Lower leg skin (tissue), 4 donors: Measurements from ENCODE around the gene GRHL3. TPM values are rescaled to one million over a fixed set of nuclear protein-coding genes. Genes with fewer than 3 reads are reported as not detected.

Experiments used
- DNase-seq, 2 donors: peaks; one replicate each; pipeline ENCODE4 v3.0.0-alpha.2; 2019; ENCODE audit warnings: low spot score in 2 of 2
- H3K4me3 ChIP-seq: fragments of 200-600 bp; sonication (generic); 2 replicates; pipeline ENCODE4 v1.5.1; 2017; ENCODE audit warnings: mild to moderate bottlenecking, low read depth; ENCODE audit not compliant: poor library complexity, severe bottlenecking
- POLR2A ChIP-seq, 2 donors: fragments of 450-650 bp; IDR thresholded peaks; one replicate each; pipeline ENCODE4 v1.6.1; 2016 to 2017; ENCODE audit warnings: antibody characterized with exemption in 2 of 2, mild to moderate bottlenecking in 1 of 2, moderate library complexity in 1 of 2
- WGBS, 2 donors: methylation state at CpG; one replicate each; pipeline ENCODE4 v1.1.5; 2018; 5-methylcytosine and 5-hydroxymethylcytosine counted together
- intact Hi-C: fragments of 100-400 bp; cut with DNase I; formaldehyde crosslinking; loops from one replicate; pipeline ENCODE4 v1.15.0; 2023; ENCODE audit warnings: low total_unique reads
- total RNA-seq, 4 donors: library from RNA; depleted of rRNA; stranded (reverse); fragments of >200 nt; gene quantifications; one replicate each; pipeline ENCODE4 v1.1.0, GENCODE V29; 2016
- TF ChIP-seq, protein P1 (sequence below), 3 donors: fragments of 450-650 bp; IDR thresholded peaks; one replicate each; pipeline ENCODE4 v1.5.1; 2016; ENCODE audit warnings: antibody characterized with exemption in 3 of 3, mild to moderate bottlenecking in 3 of 3, moderate library complexity in 2 of 3

Gene GRHL3
- total RNA-seq, 4 donors from 2014 or later = 141 to 205 (median 171) TPM

GRCh38 chr1:24290933-24291487 lies 28.1 kb upstream of the GRHL3 start:
- TF ChIP-seq POLR2A (IDR thresholded peaks at IDR 0.05) = no peak
- peak in 1 of 2 donors; percentile 69 for DNase-seq
- no peak overlapping the region for H3K4me3 ChIP-seq
- 74 to 75% methylated on average over 8 of the region's 8 CpGs for WGBS, 2 donors
- intact Hi-C loops = no loop called here

DNA sequence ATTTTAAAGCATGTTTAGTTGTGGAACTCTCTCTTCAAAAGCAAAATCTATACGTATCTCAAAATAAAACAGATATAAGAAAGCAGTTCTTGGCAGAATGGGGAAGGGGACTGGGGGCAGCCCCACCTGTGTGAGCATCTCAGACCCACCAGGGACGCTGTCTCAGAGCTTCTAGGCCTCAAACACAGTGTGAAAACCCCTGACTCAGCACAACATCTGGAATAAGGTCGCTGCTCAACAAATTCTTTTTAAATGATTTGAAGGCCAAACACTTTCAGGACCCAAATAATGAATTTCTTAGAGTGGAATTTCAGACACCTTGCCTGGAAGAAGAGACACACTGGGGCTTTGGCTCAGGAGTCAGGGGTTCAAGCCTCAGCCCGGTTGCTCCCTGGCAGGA lies 27.1 kb upstream of the GRHL3 start:
- no peak overlapping the region for H3K4me3 ChIP-seq
- 84 to 91% methylated on average over 4 of the region's 4 CpGs for WGBS, 2 donors
- intact Hi-C loops = no loop called here
- DNase-seq = no peak
- TF ChIP-seq POLR2A (IDR thresholded peaks at IDR 0.05) = no peak
- TF ChIP-seq, protein P1, sequence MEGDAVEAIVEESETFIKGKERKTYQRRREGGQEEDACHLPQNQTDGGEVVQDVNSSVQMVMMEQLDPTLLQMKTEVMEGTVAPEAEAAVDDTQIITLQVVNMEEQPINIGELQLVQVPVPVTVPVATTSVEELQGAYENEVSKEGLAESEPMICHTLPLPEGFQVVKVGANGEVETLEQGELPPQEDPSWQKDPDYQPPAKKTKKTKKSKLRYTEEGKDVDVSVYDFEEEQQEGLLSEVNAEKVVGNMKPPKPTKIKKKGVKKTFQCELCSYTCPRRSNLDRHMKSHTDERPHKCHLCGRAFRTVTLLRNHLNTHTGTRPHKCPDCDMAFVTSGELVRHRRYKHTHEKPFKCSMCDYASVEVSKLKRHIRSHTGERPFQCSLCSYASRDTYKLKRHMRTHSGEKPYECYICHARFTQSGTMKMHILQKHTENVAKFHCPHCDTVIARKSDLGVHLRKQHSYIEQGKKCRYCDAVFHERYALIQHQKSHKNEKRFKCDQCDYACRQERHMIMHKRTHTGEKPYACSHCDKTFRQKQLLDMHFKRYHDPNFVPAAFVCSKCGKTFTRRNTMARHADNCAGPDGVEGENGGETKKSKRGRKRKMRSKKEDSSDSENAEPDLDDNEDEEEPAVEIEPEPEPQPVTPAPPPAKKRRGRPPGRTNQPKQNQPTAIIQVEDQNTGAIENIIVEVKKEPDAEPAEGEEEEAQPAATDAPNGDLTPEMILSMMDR (IDR thresholded peaks at IDR 0.05) = no peak

DNA sequence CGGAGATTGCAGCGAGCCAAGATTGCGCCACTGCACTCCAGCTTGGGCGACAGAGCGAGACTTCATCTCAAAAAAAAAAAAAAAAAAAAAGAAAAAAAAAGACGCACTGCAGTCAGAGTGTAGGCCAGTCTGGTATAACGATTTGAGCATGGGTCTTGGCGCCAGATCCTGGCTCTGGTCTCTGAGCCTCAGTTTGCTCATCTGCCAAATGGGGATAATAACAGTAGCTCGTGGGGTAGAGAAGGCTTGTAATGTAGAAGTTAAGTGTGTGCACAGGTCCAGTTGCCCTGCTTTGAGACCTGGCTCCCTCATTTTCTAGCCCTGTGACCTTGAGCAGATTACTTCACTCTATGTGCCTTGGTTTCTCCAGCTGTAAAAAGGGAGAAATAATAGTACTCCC lies 26.3 kb upstream of the GRHL3 start:
- 80 to 85% methylated on average over 9 of the region's 9 CpGs for WGBS, 2 donors
- intact Hi-C loops = no loop called here

GRCh38 chr1:24293392-24294227 lies 25.5 kb upstream of the GRHL3 start:
- no peak for TF ChIP-seq POLR2A (IDR thresholded peaks at IDR 0.05)
- TF ChIP-seq, protein P1 (IDR thresholded peaks at IDR 0.05) = no peak
- WGBS, 2 donors = 56 to 67% methylated on average over 16 of the region's 16 CpGs
- peak in 1 of 2 donors; percentile 75 for DNase-seq
- intact Hi-C loops = no loop called here
- H3K4me3 ChIP-seq = no peak overlapping the region

More for the DNA sequence above, 26.3 kb upstream of the GRHL3 start:
- peak in 1 of 2 donors; percentile 75 for DNase-seq
- TF ChIP-seq POLR2A (IDR thresholded peaks at IDR 0.05) = no peak
- TF ChIP-seq, protein P1 (IDR thresholded peaks at IDR 0.05) = no peak
- H3K4me3 ChIP-seq = no peak overlapping the region

GRCh38 chr1:24294228-24294672 lies 24.9 kb upstream of the GRHL3 start:
- DNase-seq = peak; percentile 85 to 90
- intact Hi-C loops = no loop called here
- TF ChIP-seq, protein P1 (IDR thresholded peaks at IDR 0.05) = no peak
- no peak for TF ChIP-seq POLR2A (IDR thresholded peaks at IDR 0.05)
- H3K4me3 ChIP-seq = no peak overlapping the region
- 50 to 53% methylated on average over 9 of the region's 9 CpGs for WGBS, 2 donors

GRCh38 chr1:24294716-24295371 lies 24.3 kb upstream of the GRHL3 start:
- no peak for TF ChIP-seq POLR2A (IDR thresholded peaks at IDR 0.05)
- TF ChIP-seq, protein P1 (IDR thresholded peaks at IDR 0.05) = no peak
- no peak overlapping the region for H3K4me3 ChIP-seq
- intact Hi-C loops = no loop called here
- WGBS, 2 donors = 20 to 22% methylated on average over 9 of the region's 9 CpGs
- peak; percentile 84 to 96 for DNase-seq
